AG08396 (cell line): ENCODE measurements around the gene ADAMTSL2.

Experiments
- DNase-seq: peaks from one replicate; pipeline ENCODE4 v3.0.0; 2012; ENCODE audit warnings: low spot score, mixed read lengths

Gene ADAMTSL2

DNA sequence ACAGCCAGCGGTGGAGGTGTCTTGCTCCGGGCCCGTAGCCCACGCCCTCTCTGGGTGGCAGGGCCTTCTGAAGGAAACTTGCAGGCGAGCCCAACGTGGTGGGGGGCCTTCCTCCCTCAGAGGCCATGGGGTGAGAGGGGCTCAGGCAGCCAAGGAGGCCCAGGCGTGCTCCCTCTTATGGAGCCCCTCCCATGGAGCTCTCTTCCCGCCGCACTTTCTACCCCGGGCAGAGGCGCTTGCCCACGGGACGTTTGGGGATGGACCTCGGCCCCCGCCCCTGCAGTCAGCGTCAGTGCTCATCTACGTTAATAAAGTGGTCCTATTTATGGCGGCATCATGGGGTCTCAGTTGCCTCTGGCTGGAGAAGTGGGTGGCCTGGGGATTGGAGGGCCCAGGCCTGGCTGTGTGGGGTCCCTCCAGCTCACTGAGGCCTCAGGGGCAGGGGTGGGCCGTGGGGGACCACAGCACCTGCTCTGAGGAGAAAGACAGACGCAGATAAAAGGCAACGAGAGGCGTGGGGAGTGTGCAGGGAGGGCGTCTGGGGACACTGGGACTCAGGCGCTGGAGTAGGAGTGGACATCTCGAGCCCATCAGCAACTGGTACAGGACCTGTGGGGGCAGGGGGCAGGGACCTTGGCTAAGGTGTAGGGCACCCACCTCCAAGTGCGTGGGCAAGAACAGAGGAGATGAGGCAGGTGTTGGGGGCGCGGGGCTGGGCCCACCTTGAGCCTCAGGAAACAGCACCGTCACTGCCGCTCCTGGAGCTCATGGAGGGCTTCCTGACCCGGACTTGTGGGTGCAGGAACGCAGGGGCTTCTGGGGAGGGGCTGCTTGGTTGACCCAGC lies 40.9 kb downstream of the ADAMTSL2 start:
- DNase-seq: no peak

DNA sequence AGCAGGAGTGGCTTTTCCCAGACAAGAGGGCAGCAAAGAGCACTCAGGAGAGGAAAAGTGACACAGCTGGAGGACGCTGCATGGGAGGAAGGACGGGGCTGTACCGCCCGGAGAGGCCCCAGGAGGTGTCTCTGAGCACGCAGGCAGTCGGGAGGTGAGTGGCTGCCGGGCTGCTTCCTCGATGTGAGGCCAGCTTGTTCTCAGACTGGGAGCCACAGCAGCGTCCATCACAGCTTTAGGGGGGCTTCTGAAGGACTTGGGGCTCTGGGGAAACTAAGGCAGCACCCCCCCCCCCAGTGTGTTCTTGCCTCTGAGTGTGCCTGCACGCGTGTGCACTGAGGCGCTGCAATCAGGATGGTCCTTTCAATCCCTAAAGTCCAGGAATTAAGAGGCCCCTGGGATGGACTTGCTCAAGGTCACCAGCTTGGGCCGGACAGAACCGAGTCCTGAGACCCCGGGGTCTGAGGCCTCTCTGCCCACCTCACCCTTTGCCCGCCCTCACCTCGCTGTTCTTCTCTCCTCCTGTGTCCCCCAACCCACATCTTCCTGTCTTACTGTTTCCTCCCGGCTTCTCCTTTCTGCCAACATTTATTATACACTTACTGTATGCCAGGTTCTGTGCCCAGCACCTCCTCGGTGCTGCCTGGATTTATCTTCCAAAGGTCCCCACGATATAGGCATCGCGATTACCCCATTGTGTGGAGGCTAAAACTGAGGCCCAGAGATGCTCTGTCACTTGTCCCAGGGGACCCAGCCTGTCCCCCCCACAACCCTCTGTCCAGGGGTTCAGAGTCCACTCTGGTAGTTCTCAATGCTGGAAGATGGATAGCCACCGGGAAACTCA lies 41.7 kb downstream of the ADAMTSL2 start:
- DNase-seq: no peak

DNA sequence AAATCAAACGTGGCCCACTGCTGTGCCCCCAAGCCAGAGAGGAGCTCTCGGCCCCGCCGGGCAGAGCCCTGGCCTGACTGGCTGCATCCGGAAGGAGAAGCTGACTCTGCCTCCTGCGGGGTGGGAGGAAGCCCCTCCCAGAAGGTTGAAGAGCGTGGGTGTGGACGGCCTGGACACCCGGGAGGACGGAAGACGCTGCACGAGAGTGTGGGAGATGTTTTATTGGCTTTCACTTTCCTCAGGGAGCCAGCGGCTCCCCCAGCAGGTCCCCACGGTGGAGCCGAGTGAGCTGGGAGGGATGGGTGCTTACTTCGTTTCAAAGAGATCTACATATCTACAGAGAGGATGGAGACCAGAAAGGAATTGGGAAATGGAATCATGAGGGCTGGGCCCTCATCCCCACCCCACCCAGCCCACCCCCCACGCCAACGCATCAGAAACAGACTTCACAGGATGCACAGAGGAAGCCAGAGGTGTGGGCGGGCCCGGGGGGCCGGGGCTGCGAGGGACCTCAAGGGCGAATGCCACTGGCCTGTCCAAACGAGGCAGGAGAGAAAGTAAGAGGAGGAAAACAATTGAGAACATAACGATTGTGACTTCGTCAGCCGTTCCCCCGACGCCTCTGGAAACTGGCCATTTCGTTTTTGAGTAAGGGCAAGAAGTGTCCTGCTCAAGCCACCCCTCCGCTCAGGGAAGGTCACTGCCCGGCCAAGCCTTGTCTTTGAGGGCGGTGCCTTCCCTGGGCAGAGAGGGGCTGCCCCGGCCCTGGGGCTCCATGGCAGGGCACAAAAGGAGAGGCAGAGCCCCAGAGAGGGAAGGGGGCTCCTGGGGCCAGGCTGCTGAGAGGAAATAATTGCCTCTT lies 42.6 kb downstream of the ADAMTSL2 start:
- DNase-seq: no peak

DNA sequence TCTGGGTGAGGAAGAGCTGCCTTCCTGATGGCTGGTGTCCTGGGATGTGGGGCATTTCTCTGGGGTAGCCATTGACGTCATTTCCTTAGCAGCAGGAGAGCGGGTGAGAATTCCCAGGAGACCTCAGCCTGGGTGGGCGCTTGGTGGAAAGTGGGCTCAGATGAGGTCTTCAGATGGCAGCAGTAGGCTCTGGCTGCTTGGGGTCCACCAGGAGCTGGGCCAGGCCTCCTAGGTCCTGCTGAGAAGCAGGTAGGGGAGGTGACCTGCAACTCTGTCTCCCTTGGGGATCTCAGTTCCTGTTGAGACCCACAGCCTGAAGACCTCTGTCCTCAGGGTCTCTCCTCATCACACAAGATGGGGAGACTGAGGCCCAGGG lies 43.2 kb downstream of the ADAMTSL2 start:
- DNase-seq: no peak

DNA sequence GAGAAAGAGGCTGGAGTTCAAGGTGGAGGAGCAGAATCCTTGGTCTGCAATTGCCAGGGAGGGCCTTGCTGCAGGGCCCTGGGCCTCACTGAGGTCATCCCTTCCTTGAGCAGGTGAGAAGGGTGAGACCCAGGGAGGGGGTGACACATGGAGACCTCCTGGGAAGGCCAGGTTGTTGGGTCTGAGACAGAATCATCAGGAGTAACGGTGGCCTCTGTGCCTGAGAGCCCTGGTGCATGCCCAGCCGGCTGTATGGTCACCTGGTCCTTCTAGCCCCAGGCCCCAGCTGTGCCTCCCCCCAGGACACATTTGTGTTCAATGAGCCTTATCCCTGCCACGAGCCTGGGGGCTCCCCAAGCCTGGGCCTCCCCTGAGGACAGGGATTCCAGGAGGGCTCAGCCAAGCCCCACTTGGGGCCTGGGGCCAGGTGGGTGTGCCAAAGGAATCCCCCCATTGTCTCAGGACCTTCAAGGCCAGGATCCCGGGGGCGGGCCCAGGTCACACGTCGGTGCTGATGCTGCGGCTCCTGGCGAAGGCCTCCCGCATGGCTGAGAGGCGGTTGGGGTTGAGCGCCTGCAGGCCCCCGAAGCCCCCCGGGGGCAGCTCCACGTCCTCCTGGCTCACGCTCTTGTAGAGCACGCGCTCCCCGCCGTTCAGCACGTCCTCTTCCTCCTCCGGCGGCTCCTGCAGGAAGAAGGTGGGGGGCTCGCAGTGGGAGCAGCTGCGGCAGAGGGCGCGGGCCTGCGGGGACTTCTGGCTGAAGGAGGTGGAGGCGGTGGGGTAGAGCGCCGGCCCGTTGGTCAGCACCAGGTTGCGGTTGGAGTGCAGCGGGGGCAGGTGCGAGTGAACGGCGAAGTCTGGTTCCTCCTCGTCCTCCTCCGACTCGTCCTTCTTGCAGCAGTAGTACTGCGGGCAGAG lies 44.3 kb downstream of the ADAMTSL2 start:
- no peak for DNase-seq

DNA sequence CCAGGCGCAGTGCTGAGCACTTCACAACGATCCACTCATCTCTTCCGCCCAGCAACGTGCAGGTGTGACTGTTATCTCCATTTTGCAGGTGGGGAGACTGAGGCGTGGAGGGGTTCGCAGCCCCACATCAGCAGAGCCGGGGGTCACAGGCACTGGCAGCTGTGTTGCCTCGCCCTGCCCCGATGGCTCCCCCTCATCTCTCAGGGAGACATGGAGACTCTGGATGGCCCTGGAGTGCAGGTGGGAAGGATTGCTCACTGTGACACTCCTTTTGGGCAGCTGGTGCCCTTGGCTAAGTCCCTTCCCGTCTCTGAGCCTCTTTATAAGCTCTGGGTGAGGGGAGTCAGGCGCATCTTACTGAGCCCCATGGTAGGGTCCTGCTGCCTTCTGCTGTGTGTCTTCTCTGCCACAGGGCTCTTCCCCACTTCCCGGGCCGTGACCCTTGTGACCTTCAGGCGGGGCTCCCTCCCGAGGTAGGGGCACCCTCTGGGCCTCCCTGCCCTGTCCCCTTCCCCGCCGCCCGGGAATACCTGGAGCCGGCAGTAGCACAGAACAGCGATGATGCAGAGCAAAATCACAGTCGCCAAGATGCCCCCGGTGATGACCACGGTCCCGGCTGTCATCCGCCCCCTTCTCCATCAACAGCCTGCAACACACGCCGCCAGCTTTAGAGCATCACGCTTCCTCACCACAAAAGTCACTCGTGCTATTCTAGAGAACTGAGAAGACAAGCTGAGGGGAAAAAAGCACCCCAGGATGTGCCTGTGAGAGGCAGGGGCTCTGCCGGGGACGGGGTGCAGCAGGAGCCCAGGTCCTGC lies 45.3 kb downstream of the ADAMTSL2 start:
- no peak for DNase-seq

DNA sequence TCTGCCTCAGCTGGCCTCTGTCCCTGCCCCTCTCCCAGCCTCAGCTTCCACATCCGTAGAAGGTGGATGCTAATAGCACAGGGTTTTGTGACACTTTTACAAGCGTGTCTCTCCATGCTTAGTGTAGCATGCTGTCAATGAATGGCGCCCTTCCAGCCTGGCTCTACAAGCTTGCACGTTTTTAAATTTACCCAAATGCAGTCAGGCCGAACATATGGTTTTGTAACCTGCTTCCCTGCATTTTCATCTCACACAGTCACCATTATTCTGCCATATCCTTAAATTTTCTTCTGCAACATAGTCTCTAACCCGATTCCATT lies 45.9 kb downstream of the ADAMTSL2 start:
- DNase-seq: no peak

DNA sequence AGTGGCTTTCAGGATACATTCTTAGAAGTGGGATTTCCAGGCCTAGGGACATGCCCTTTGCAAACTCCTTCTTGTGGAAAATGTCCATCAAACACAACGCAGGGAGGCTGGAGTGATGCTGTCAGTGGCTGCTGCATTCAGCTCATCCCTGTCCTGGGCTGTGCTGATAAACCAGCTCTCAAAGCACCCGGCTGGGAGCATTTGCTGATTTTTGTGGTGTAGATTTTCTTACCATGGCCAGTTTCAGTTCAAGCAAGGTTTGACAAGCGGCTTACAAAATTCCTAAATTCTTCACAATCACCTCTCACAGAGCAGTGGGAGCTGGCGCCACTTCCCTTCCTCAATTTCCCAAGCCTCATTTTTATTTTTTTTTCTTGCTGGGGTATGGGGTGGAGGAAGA lies 46.5 kb downstream of the ADAMTSL2 start:
- DNase-seq: no peak

DNA sequence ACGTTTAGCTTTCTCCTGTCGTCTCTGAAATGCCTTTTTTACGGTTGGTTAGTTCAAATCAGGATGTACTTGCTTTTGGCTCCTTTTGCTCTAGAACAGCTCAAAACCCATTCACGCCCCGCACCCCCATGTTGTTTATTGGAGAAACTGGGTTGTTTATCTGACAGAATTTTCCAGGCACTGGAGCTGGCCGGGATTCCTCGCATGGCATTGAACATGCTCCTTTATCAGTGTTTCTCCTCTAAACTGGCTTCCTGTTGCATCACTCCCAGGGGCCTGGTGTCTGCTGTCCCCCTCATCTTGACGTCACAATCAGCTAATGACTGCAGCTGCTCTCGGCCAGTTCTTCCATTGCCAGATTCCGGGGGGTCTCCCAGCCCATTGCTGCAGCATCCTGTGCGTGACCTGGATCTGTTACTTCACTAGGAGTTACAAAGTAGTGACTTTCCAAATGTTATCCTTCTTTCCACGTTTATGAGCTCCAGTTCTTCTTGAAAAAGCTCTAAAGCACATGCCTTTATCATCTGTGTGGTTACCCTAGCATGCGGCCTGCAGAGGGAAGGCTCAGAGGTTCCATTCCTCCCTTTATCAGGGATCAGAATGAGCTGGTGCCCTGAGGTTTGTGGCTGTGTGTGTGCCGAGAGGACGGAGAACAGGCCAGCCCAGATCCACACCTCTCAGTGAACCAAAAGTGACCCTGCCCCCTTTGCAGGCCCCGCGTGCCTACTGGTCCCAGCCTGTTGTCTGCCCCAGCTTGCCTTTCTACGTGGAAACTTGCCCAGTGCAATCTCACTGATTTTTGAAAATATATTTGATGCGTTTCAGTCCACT lies 47.2 kb downstream of the ADAMTSL2 start:
- peak; percentile 55 for DNase-seq

DNA sequence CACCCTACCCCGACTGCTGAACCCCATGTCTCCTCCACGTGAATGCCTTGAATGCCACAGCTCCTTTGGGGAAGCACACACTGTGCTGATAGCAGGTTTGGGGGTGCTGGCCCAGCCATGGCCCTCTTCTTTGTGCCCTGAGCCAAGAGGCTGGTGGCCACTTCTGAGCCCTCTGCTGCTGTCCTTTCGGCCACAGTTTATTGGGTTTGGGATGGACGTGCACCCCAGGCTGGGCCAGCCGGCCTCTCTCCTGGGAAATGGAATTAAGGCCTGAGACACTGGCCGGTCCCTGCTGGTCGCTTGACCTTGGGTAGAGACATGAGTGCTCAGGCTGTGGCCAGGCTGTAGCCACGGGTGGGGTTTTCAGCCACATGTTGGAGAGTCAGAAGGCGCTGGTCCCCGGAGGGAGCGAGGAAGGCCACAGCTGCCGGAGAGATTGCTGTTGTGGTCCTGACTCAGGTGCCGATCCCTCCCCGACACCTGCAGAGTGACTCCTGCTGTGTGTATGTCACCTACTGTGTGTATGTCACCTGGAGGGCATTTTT lies 48.1 kb downstream of the ADAMTSL2 start:
- no peak for DNase-seq

DNA sequence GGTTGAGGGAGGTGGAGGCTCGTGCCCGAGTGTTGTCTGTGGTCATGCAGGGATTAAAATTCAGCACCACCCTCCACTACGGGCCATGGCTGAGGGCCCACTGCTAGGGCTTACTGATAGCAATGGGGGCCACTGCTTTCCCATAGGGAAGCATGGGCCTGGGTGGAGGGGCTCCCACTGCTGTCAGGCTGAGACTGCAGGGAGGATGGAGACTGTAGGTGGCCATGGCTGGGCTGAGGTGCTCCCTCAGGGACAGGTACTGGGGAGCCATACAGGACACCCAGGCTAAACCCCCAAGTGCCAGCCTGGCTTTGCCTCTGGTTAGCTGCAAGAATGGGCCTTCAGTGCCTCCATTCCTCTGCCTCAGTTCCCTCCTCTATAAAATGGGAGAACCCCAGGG lies 48.6 kb downstream of the ADAMTSL2 start:
- DNase-seq: no peak

DNA sequence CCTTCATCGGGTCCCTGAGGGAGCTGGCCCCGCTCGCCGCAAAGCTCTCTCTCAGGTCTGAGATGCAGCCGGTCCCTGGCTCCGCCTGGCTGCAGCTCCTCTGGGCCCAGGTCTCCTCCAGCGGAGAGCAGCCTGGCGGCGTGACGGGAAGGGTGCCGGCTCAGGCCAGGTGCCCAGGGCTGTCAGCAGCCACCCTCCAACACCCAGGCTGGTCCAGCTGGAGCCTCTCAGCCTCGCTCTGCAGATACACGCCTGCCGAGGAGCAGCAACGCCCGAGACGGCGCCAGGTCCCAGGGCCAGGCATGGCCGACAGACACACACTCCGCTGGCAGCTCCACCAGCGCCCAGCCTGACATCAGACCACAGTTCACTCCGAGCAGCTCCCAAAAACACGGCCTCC lies 49.1 kb downstream of the ADAMTSL2 start:
- no peak for DNase-seq

DNA sequence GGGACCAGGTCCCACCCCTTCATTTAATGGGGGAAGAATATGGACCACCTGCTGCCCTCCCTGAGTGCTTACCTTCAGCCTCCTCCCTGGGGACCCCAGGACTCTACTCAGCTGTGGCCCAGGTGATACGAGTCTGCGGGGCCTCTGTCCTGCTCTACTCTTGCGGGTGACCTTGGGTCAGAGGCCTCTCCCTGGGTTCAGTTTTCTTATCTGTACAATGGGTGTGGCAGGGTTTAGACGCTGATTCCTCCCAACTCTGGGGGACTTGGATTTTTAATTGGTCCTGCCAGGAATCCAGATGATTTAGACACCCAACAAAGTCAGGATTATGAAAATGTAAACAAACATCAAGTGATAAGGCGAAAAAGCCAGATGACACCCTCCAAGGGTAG lies 49.7 kb downstream of the ADAMTSL2 start:
- no peak for DNase-seq

DNA sequence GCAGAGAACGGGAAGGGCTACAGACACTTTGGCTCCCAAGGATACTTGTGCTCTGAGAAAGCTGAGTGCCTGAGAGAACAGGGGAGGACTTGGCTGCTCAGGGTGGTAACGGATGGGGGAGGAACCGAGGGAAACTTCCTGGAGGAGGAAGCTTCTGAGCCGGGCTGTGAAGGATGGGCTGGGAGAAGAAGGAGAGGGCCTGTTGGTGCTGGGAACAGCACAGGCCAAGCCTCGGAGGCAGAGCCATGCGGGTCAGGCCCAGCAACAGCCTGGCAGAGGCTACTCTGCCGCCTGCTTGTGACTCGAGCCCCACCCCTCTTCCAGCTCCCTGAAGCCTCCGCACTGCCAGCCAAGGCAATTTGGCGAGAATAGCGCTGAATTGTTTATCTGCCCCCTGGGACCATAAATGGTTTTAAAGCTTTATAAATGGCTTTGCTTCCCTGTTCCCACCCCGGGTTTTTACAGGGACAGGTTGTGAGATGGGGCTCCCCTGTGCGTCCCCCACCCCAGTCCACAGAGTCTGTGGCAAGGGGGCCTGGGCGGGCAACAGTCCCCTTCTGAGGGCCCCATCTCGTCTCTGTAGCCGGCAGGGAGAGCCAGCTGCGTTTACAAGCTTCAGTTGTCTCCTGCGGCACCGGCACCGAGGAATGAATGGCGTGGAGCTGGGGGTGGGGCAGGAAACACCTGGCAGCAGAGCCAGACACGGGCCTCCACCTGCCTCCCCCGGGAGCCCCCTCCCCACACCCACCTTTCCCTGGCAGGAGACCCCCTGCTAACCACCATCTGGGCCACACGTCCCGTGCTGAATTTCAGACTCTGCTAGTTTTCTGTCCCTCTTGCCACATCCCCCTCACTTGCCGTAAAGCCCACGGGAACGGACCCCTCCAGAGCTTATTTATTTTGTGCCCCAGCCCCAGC lies 50.3 kb downstream of the ADAMTSL2 start:
- no peak for DNase-seq

DNA sequence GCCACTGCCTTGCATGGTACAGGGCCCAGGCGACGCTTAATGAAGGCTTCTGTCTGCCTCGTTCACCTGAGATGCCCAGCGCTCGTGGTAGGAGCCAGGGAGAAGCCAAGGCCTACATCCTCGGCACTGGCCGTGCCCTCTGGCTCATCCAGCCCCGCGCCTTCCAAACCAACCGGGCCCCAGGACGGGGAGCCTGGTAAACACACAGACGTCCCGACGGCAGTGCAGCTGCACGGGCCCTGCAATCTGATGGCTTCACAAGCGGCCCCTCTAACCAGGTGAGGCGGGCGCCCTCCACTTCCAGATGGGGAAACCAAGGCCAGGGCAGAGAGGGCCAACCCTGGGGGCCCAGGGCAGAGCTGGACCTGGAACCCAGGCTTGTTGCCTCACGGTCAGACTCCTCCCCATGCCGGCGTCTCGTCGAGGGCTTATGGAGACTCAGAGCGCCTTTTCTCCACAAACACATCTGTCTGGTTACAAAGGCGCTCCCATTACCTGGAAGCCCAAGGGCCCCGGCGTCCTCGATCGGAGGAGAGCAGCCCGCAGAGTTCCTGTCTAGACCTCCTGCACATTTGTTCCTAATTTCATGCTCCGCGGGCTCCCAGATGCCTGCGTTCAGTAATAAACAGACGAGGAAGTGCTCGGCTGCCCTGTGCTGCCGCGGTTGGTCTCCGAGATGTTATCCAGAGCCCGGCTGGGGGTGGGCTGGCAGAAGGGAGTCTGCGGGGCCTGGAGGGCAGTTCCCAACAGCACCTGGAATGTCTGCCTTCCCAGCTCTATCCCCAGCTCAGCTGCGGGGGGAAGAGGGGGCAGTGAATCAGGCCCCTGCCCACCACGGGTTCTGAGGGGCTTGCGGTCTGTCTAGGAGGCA lies 51.2 kb downstream of the ADAMTSL2 start:
- no peak for DNase-seq

DNA sequence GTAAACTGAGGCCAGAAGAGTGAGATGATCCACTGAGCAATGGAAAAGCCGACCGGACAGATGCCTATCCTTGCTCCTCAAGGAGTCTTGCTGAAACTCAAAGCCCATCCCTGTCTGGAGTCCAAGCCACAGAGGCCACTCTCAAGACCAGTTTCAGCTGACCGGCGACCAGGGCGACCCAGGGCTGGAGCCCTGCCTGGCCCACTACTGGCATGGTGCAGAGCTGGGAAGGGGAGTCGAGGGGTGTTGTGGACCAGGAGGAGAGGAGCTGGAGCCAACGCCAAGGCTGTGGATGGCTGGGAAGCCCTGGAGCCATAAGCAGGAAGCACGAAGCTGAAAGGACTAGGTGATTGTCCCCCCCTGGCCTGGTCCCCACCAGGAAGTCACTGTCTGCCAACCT lies 52.5 kb downstream of the ADAMTSL2 start:
- DNase-seq: no peak

DNA sequence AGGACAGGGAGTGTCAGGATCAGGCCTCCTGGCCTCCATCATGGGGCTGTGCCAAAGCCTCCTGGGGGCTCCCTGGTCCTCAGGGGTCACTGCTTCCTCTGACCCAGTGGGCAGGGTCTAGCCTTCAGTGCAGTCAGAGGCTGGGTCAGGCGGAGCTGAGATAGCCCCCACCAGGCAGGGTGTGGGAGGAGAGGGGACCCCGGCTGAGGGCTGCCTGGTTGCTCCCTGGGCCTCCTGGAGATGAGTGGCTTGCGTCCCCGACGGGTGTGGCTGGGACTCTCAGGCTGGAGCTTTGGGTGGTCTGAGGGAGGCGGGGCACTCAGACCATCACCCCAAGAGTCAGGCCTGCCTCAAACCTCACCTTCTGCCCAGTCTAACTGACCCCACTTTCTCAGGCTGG lies 53.0 kb downstream of the ADAMTSL2 start:
- no peak for DNase-seq
